ENCODE data around the gene ANG. TPM values are rescaled to one million over a fixed set of nuclear protein-coding genes. Genes with fewer than 3 reads are reported as not detected.
"Not testable (repeated sequence)": the region's sequence is repeated elsewhere in the genome, so short reads cannot be mapped to it uniquely, and the experiment has no call there.

The ANG gene
- total RNA-seq, result 2.7 TPM
- long read RNA-seq, partial matches to known transcripts, result 0 of 1 reads
- long read RNA-seq, other reads (novel, unspliced or antisense), result 0 of 1 reads

- no peak for DNase-seq (ENCODE audit: low spot score)
- intact Hi-C loops (cut with DNase I), result loop anchor here (10.0 kb wide), 1 partner anchor 224 kb away; the partner anchor contains the start of genes PIP4P1 and PNP
Measured at GRCh38 chr14:20688167-20688839, at the start of gene ANG. Gene ANG, plus strand, starts transcription at chr14:20688764. Its CDS starts 4,801 bp downstream, at chr14:20693565.

GRCh38 chr14:20641591-20641990 is 47.0 kb upstream of the ANG start, which contains the start of gene OR6S1:
Gene OR6S1, minus strand, starts transcription at chr14:20641691. Its CDS starts 0 bp downstream, at chr14:20641691.
- intact Hi-C loops (cut with DNase I), result no loop called here
- DNase-seq (ENCODE audit: low spot score), result no peak

- DNase-seq (ENCODE audit: low spot score), result no peak
- intact Hi-C loops (cut with DNase I), result no loop called here
Measured at GRCh38 chr14:20642182-20642581, 46.4 kb upstream of the ANG start.

- DNase-seq (ENCODE audit: low spot score); intact Hi-C loops (cut with DNase I): not testable (repeated sequence)
Measured at GRCh38 chr14:20642755-20643154, 45.8 kb upstream of the ANG start.

- intact Hi-C loops (cut with DNase I), result no loop called here
- no peak for DNase-seq (ENCODE audit: low spot score)
Measured at GRCh38 chr14:20644520-20644919, 44.0 kb upstream of the ANG start.

- intact Hi-C loops (cut with DNase I), result no loop called here
Measured at GRCh38 chr14:20645481-20645880, 43.1 kb upstream of the ANG start.

GRCh38 chr14:20652996-20653975 is 35.3 kb upstream of the ANG start:
- DNase-seq (ENCODE audit: low spot score), result no peak

More at GRCh38 chr14:20645481-20645880, 43.1 kb upstream of the ANG start:
- no peak for DNase-seq (ENCODE audit: low spot score)

GRCh38 chr14:20655851-20656250 is 32.7 kb upstream of the ANG start:
- intact Hi-C loops (cut with DNase I), result no loop called here
- no peak for DNase-seq (ENCODE audit: low spot score)

More at GRCh38 chr14:20652996-20653975, 35.3 kb upstream of the ANG start:
- intact Hi-C loops (cut with DNase I), result no loop called here

- no peak for DNase-seq (ENCODE audit: low spot score)
- intact Hi-C loops (cut with DNase I), result no loop called here
Measured at GRCh38 chr14:20656274-20656673, 32.3 kb upstream of the ANG start.

- DNase-seq (ENCODE audit: low spot score), result no peak
- intact Hi-C loops (cut with DNase I), result no loop called here
Measured at GRCh38 chr14:20657216-20658211, 31.1 kb upstream of the ANG start.

- no peak for DNase-seq (ENCODE audit: low spot score)
- intact Hi-C loops (cut with DNase I), result no loop called here
Measured at GRCh38 chr14:20658246-20658645, 30.3 kb upstream of the ANG start.

- intact Hi-C loops (cut with DNase I), result no loop called here
- DNase-seq (ENCODE audit: low spot score), result no peak
Measured at GRCh38 chr14:20659336-20659735, 29.2 kb upstream of the ANG start.

- no peak for DNase-seq (ENCODE audit: low spot score)
- intact Hi-C loops (cut with DNase I), result no loop called here
Measured at GRCh38 chr14:20659813-20660395, 28.7 kb upstream of the ANG start.

- intact Hi-C loops (cut with DNase I), result no loop called here
- DNase-seq (ENCODE audit: low spot score), result no peak
Measured at GRCh38 chr14:20661197-20661596, 27.4 kb upstream of the ANG start.

GRCh38 chr14:20662968-20663732 is 25.4 kb upstream of the ANG start:
- intact Hi-C loops (cut with DNase I), result no loop called here
- DNase-seq (ENCODE audit: low spot score), result no peak

GRCh38 chr14:20666400-20666961 is 22.1 kb upstream of the ANG start:
- intact Hi-C loops (cut with DNase I); DNase-seq (ENCODE audit: low spot score): not testable (repeated sequence)

- intact Hi-C loops (cut with DNase I), result no loop called here
- DNase-seq (ENCODE audit: low spot score), result no peak
Measured at GRCh38 chr14:20667957-20668356, 20.6 kb upstream of the ANG start.

GRCh38 chr14:20668969-20669368 is 19.6 kb upstream of the ANG start:
- intact Hi-C loops (cut with DNase I), result no loop called here
- DNase-seq (ENCODE audit: low spot score), result no peak

Measured in cardiac septum (tissue), 1 donor.